Hepatocyte (in vitro differentiated cells): ENCODE results near the gene ZFHX3. TPM values are rescaled to one million over a fixed set of nuclear protein-coding genes. Genes with fewer than 3 reads are reported as not detected.

Source experiments
- DNase-seq: peaks from one replicate; pipeline ENCODE4 v3.0.0-alpha.2; 2016; ENCODE audit warnings: low spot score
- H2AFZ ChIP-seq: fragments of 200-600 bp; sonication (generic); 2 replicates; pipeline ENCODE4 v1.6.0; 2016; ENCODE audit warnings: antibody characterized with exemption, mild to moderate bottlenecking
- H3K27ac ChIP-seq: fragments of 200-600 bp; sonication (generic); 2 replicates; pipeline ENCODE4 v1.5.1; 2016; ENCODE audit warnings: mild to moderate bottlenecking
- H3K27me3 ChIP-seq: fragments of 200-600 bp; sonication (generic); 2 replicates; pipeline ENCODE4 v1.6.1; 2016
- H3K36me3 ChIP-seq: fragments of 200-600 bp; sonication (generic); replicated peaks from 2 replicates; pipeline ENCODE4 v1.5.1; 2016; ENCODE audit warnings: low read depth; ENCODE audit not compliant: insufficient read depth
- H3K4me1 ChIP-seq: fragments of 200-600 bp; sonication (generic); 2 replicates; pipeline ENCODE4 v1.5.1; 2016; ENCODE audit warnings: mild to moderate bottlenecking, moderate library complexity; ENCODE audit not compliant: insufficient read depth
- H3K4me2 ChIP-seq: fragments of 200-600 bp; sonication (generic); 2 replicates; pipeline ENCODE4 v1.6.0; 2016
- H3K4me3 ChIP-seq: fragments of 200-600 bp; sonication (generic); 2 replicates; pipeline ENCODE4 v1.5.1; 2016; ENCODE audit warnings: mild to moderate bottlenecking
- H3K79me2 ChIP-seq: fragments of 200-600 bp; sonication (generic); 2 replicates; pipeline ENCODE4 v1.6.0; 2017; ENCODE audit warnings: mild to moderate bottlenecking
- H3K9me2 ChIP-seq: fragments of 200-600 bp; sonication (generic); replicated peaks from 2 replicates; pipeline ENCODE4 v1.6.0; 2017; ENCODE audit warnings: mild to moderate bottlenecking; ENCODE audit not compliant: insufficient read depth
- H3K9me3 ChIP-seq: fragments of 200-600 bp; sonication (generic); 2 replicates; pipeline ENCODE4 v1.5.1; 2016; ENCODE audit warnings: low read depth, mild to moderate bottlenecking
- H4K20me1 ChIP-seq: fragments of 200-600 bp; sonication (generic); 2 replicates; pipeline ENCODE4 v1.6.0; 2016; ENCODE audit warnings: mild to moderate bottlenecking; ENCODE audit not compliant: insufficient read depth, poor library complexity, severe bottlenecking
- CTCF ChIP-seq: fragments of 200-600 bp; sonication (generic); IDR thresholded peaks from 2 replicates; pipeline ENCODE4 v1.5.1; 2016; ENCODE audit warnings: antibody characterized with exemption, mild to moderate bottlenecking; ENCODE audit not compliant: poor library complexity
- EZH2 ChIP-seq: fragments of 200-600 bp; sonication (generic); IDR thresholded peaks from 2 replicates; pipeline ENCODE4 v1.6.1; 2016; ENCODE audit warnings: antibody characterized with exemption, mild to moderate bottlenecking, borderline replicate concordance
- EZH2phosphoT487 ChIP-seq: fragments of 200-600 bp; sonication (generic); IDR thresholded peaks from one replicate; pipeline ENCODE4 v1.6.1; 2018; ENCODE audit warnings: antibody characterized with exemption, mild to moderate bottlenecking, low read depth, moderate library complexity; ENCODE audit not compliant: unreplicated experiment, severe bottlenecking
- whole genome bisulfite sequencing: methylation state at CpG from one replicate; pipeline ENCODE4 v1.1.6; 2016; ENCODE audit warnings: low lambda C conversion rate; ENCODE audit errors: missing lambda C conversion rate; 5-methylcytosine and 5-hydroxymethylcytosine counted together
- polyA plus RNA-seq: library from polyadenylated mRNA; unstranded; fragments of >200 nt; fragmentation: Nextera tagmentation; extraction: Ambion mirVana; gene quantifications from 2 replicates; pipeline ENCODE4 v1.2.1, GENCODE V29; 2016
- total RNA-seq: library from RNA; depleted of rRNA; stranded (reverse); fragments of >200 nt; gene quantifications from 2 replicates; pipeline ENCODE4 v1.2.3, GENCODE V29; 2014

Gene ZFHX3
- total and polyA plus RNA-seq, 2 experiments from 2014 or later: 6.4 to 11.6 TPM

DNA sequence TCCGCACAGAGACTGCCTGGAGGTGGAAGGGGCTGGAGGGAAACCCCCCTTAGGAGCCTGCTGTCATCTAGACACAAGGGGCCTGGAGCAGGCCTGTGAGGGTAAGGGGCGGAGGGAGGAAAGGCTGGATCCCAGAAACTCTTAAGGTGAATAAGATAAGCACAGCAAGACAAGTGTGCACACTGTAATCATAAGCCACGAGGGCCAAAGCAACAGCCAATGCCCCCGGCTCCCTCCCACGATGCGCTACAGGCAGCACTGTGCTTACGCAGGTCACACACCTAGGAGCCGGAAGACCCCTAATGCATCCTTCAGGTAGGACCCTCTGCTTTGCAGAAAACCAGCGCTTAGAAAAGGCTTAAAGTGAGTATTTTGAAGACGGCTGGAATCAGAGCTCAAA is 24.6 kb downstream of the ZFHX3 start:
- H3K79me2 ChIP-seq: peaks cover 99% of the 10 kb centered on the region
- H2AFZ ChIP-seq: no peak overlapping the region
- no peaks in the 10 kb centered on the region for H3K27me3 ChIP-seq
- no peak overlapping the region for H3K4me2 ChIP-seq
- H4K20me1 ChIP-seq: peaks cover 35% of the 10 kb centered on the region
- H3K27ac ChIP-seq: no peak overlapping the region
- whole genome bisulfite sequencing: 92% methylated on average over 10 of the region's 10 CpGs
- H3K4me1 ChIP-seq: peaks cover 39% of the 10 kb centered on the region
- H3K9me3 ChIP-seq: no peaks in the 10 kb centered on the region
- TF ChIP-seq EZH2: no peak
- TF ChIP-seq CTCF: no peak
- no peak for TF ChIP-seq EZH2phosphoT487
- H3K36me3 ChIP-seq: no peaks in the 10 kb centered on the region
- no peak for DNase-seq
- H3K4me3 ChIP-seq: no peak overlapping the region
- H3K9me2 ChIP-seq: no peaks in the 10 kb centered on the region

- Histone ChIP-seq H3K9me3 (no peaks in the 10 kb centered on the region), H3K9me2 (no peaks in the 10 kb centered on the region), H3K27me3 (no peaks in the 10 kb centered on the region), H2AFZ (no peak overlapping the region), H3K4me2 (no peak overlapping the region), H3K27ac (no peak overlapping the region), H3K36me3 (no peaks in the 10 kb centered on the region), H3K4me3 (no peak overlapping the region), H4K20me1 (peaks cover 35% of the 10 kb centered on the region), H3K79me2 (peaks cover 99% of the 10 kb centered on the region), H3K4me1 (peaks cover 35% of the 10 kb centered on the region)
- TF ChIP-seq EZH2: no peak
- no peak for TF ChIP-seq CTCF
- no peak for TF ChIP-seq EZH2phosphoT487
- WGBS: 97% methylated on average over 7 of the region's 7 CpGs
- DNase-seq: no peak
These were observed 25.4 kb downstream of the ZFHX3 start for GRCh38 chr16:73022534-73022933.

- DNase-seq: no peak
- WGBS: 86% methylated on average over 12 of the region's 12 CpGs
- peaks cover 35% of the 10 kb centered on the region for H3K4me1 ChIP-seq
- H3K36me3 ChIP-seq: no peaks in the 10 kb centered on the region
- H3K79me2 ChIP-seq: peaks cover 99% of the 10 kb centered on the region
- no peak overlapping the region for H3K27ac ChIP-seq
- no peaks in the 10 kb centered on the region for H3K9me3 ChIP-seq
- H2AFZ ChIP-seq: no peak overlapping the region
- no peaks in the 10 kb centered on the region for H3K9me2 ChIP-seq
- H3K4me3 ChIP-seq: no peak overlapping the region
- peaks cover 34% of the 10 kb centered on the region for H4K20me1 ChIP-seq
- H3K27me3 ChIP-seq: no peaks in the 10 kb centered on the region
- H3K4me2 ChIP-seq: no peak overlapping the region
- TF ChIP-seq CTCF (no peak), EZH2 (no peak), EZH2phosphoT487 (no peak)
These were observed 25.9 kb downstream of the ZFHX3 start for GRCh38 chr16:73021866-73022495.
